ENCODE results near the gene OPN1SW.

Gene OPN1SW

GRCh38 chr7:128733278-128733645 lies 42.3 kb downstream of the OPN1SW start:
- DNase-seq (ENCODE audit: low read depth in 2 of 2), result no peak

GRCh38 chr7:128732521-128733277 lies 42.9 kb downstream of the OPN1SW start:
- DNase-seq (ENCODE audit: low read depth in 2 of 2), result no peak

GRCh38 chr7:128731184-128731583 lies 44.4 kb downstream of the OPN1SW start:
- no peak for DNase-seq (ENCODE audit: low read depth in 2 of 2)

GRCh38 chr7:128729494-128729893 lies 46.1 kb downstream of the OPN1SW start:
- no peak for DNase-seq (ENCODE audit: low read depth in 2 of 2)

- no peak for DNase-seq (ENCODE audit: low read depth in 2 of 2)
Measured at GRCh38 chr7:128728598-128728997, 47.0 kb downstream of the OPN1SW start.

- no peak for DNase-seq (ENCODE audit: low read depth in 2 of 2)
Measured at GRCh38 chr7:128727239-128727638, 48.4 kb downstream of the OPN1SW start.

GRCh38 chr7:128726737-128727072 lies 48.9 kb downstream of the OPN1SW start:
- no peak for DNase-seq (ENCODE audit: low read depth in 2 of 2)

- DNase-seq (ENCODE audit: low read depth in 2 of 2), result no peak
Measured at GRCh38 chr7:128726059-128726736, 49.4 kb downstream of the OPN1SW start.

- DNase-seq (ENCODE audit: low read depth in 2 of 2), result no peak
Measured at GRCh38 chr7:128725531-128725930, 50.1 kb downstream of the OPN1SW start.

- DNase-seq (ENCODE audit: low read depth in 2 of 2), result no peak
Measured at GRCh38 chr7:128724743-128725142, 50.9 kb downstream of the OPN1SW start.

Measured in stimulated activated CD4-positive, alpha-beta T cell treated with anti-CD3 and anti-CD28 coated beads, Interleukin-12 subunit alpha, Interleukin-12 subunit beta, amount 100 ng/mL, for 24 hours (primary cell).